B cell (primary cell): ENCODE data around the gene AFF3. TPM values are rescaled to one million over a fixed set of nuclear protein-coding genes. Genes with fewer than 3 reads are reported as not detected.

Source experiments
- ATAC-seq: fragments of 200-7000 bp; cut with Tn5 transposase; one replicate; pipeline ENCODE4 v1.10.0; 2021; ENCODE audit warnings: low read depth, mild to moderate bottlenecking, moderate number of reproducible peaks, moderate library complexity
- CTCF ChIA-PET: fragments of 350-600 bp; sonication (Branson Sonifier 250); formaldehyde crosslinking; loops from one replicate; lab custom pipeline; 2021; ENCODE audit warnings: antibody characterized with exemption, inconsistent platforms; lab: Charles Lee
- POLR2A ChIA-PET: fragments of 350-600 bp; sonication (Branson Sonifier 250); formaldehyde crosslinking; loops from one replicate; lab custom pipeline; 2021; ENCODE audit warnings: antibody characterized with exemption; lab: Charles Lee
- DNase-seq: peaks from one replicate; pipeline ENCODE4 v3.0.0; 2013
- H2AFZ ChIP-seq: 2 replicates; pipeline ENCODE4 v1.6.1; 2012; ENCODE audit warnings: mild to moderate bottlenecking, low read depth, low read length; ENCODE audit not compliant: insufficient read depth, poor library complexity, severe bottlenecking
- H3K27ac ChIP-seq, 2 donors: 1 replicate in 1 of 2; 2 replicates in 1 of 2; pipeline ENCODE4 v1.5.1; 2012 to 2013; ENCODE audit warnings: low read length in 2 of 2, mild to moderate bottlenecking in 2 of 2, moderate library complexity in 1 of 2
- H3K27me3 ChIP-seq, 4 experiments: fragments of 200-600 bp in 1 of 4; sonication (generic) in 1 of 4; replicated peaks in 1 of 4; 1 replicate in 2 of 4; 2 replicates in 2 of 4; pipeline versions ENCODE4 v1.6.1 to v1.7.0; 2013 to 2016; ENCODE audit warnings: low read length in 3 of 4, mild to moderate bottlenecking in 2 of 4, mixed read lengths in 1 of 4, moderate library complexity in 1 of 4; ENCODE audit not compliant: insufficient read depth in 4 of 4, control insufficient read depth in 3 of 4; ENCODE audit errors: control extremely low read depth in 1 of 4
- H3K36me3 ChIP-seq, 2 experiments: replicated peaks in 1 of 2; 1 replicate in 1 of 2; 2 replicates in 1 of 2; pipeline versions ENCODE4 v1.6.1 to v1.7.1; 2013; ENCODE audit warnings: low read length in 1 of 2; ENCODE audit not compliant: insufficient read depth in 2 of 2, control insufficient read depth in 1 of 2; ENCODE audit errors: control extremely low read depth in 1 of 2, extremely low read depth in 1 of 2
- H3K4me1 ChIP-seq, 2 donors: fragments of 200-600 bp in 1 of 2; sonication (generic) in 1 of 2; 1 replicate in 1 of 2; 2 replicates in 1 of 2; pipeline versions ENCODE4 v1.5.1 to v1.6.1; 2013 to 2017; ENCODE audit warnings: low read length in 2 of 2; ENCODE audit not compliant: control insufficient read depth in 2 of 2, insufficient read depth in 2 of 2
- H3K4me2 ChIP-seq: replicated peaks from 2 replicates; pipeline ENCODE3; 2012; ENCODE audit warnings: mild to moderate bottlenecking, low read depth, low read length; ENCODE audit not compliant: poor library complexity, severe bottlenecking
- H3K4me3 ChIP-seq, 5 experiments: fragments of 200-600 bp in 1 of 5; sonication (generic) in 1 of 5; 1 replicate in 3 of 5; 2 replicates in 2 of 5; pipeline versions ENCODE4 v1.5.1 to v1.7.0; 2011 to 2016; ENCODE audit warnings: low read length in 4 of 5, mild to moderate bottlenecking in 4 of 5, low read depth in 2 of 5, control low read depth in 1 of 5, moderate library complexity in 1 of 5; ENCODE audit not compliant: insufficient read depth in 1 of 5; ENCODE audit errors: control extremely low read depth in 1 of 5, extremely low read depth in 1 of 5
- H3K79me2 ChIP-seq: fragments of 200-600 bp; sonication (generic); one replicate; pipeline ENCODE4 v1.6.0; 2016; ENCODE audit warnings: low read length; ENCODE audit not compliant: control insufficient read depth, insufficient read depth
- H3K9ac ChIP-seq: fragments of 200-600 bp; sonication (generic); 2 replicates; pipeline ENCODE4 v1.6.1; 2017; ENCODE audit warnings: mild to moderate bottlenecking, low read length, moderate library complexity
- H3K9me3 ChIP-seq, 3 donors: one replicate each; pipeline versions ENCODE4 v1.6.1 to v1.7.1; 2013; ENCODE audit warnings: low read length in 2 of 3; ENCODE audit not compliant: control insufficient read depth in 2 of 3, insufficient read depth in 1 of 3; ENCODE audit errors: control extremely low read depth in 1 of 3
- H4K20me1 ChIP-seq: 2 replicates; pipeline ENCODE4 v1.6.0; 2012; ENCODE audit warnings: mild to moderate bottlenecking, low read length; ENCODE audit not compliant: insufficient read depth, control insufficient read depth, poor library complexity, severe bottlenecking
- H3K27ac Mint-ChIP-seq: one replicate; pipeline ENCODE4 v1.8.0; 2021; ENCODE audit warnings: mixed read lengths
- H3K27me3 Mint-ChIP-seq: one replicate; pipeline ENCODE4 v1.8.0; 2021; ENCODE audit warnings: mixed read lengths
- H3K4me1 Mint-ChIP-seq: one replicate; pipeline ENCODE4 v1.8.0; 2021; ENCODE audit warnings: mixed read lengths
- H3K4me3 Mint-ChIP-seq: one replicate; pipeline ENCODE4 v1.8.0; 2021; ENCODE audit warnings: mixed read lengths
- H3K9me3 Mint-ChIP-seq: one replicate; pipeline ENCODE4 v1.8.0; 2022; ENCODE audit warnings: mixed read lengths; ENCODE audit not compliant: insufficient read depth
- CTCF ChIP-seq: fragments of 200-600 bp; IDR thresholded peaks from one replicate; pipeline ENCODE4 v1.8.0; 2022; ENCODE audit warnings: antibody characterized with exemption, mild to moderate bottlenecking
- EZH2 ChIP-seq: IDR thresholded peaks from 2 replicates; pipeline ENCODE4 v1.6.1; 2012; ENCODE audit warnings: borderline replicate concordance, low read depth, mild to moderate bottlenecking, moderate library complexity, low read length; ENCODE audit not compliant: insufficient read depth, poor library complexity, severe bottlenecking
- WGBS: methylation state at CpG from one replicate; pipeline ENCODE4 v1.1.5; 2013; ENCODE audit warnings: missing lambda C conversion rate; ENCODE audit not compliant: insufficient coverage; 5-methylcytosine and 5-hydroxymethylcytosine counted together
- intact Hi-C: fragments of 100-400 bp; cut with micrococcal nuclease; formaldehyde crosslinking; loops from one replicate; pipeline ENCODE4 v1.10.0; 2022
- polyA plus RNA-seq: library from polyadenylated mRNA; depleted of rRNA; stranded (reverse); fragments of >200 nt; gene quantifications from 2 replicates; pipeline ENCODE4 v1.2.3, GENCODE V29; 2012
- total RNA-seq, 2 donors: library from RNA; stranded (reverse); fragments of 120-200 nt in 1 of 2; gene quantifications; 1 replicate in 1 of 2; 2 replicates in 1 of 2; pipeline versions ENCODE4 v1.2.3 to v1.2.4, GENCODE V29; 2013 to 2022

Gene AFF3
- total and polyA plus RNA-seq, 2 donors (not counting 1 experiment from before 2014, with no cell fraction given), result 117 to 830 TPM

- Histone ChIP-seq H3K4me1 (no peaks in the 10 kb centered on the region), H2AFZ (no peak overlapping the region), H4K20me1 (peaks cover 47% of the 10 kb centered on the region), H3K79me2 (peaks cover 23% of the 10 kb centered on the region), H3K36me3 (peaks cover 0 to 41% of the 10 kb centered on the region in 2 experiments), H3K27ac (no peak overlapping the region), H3K9me3 (no peaks in the 10 kb centered on the region), H3K4me3 (no peak overlapping the region), H3K4me2 (no peak overlapping the region), H3K9ac (no peak overlapping the region), H3K27me3 (no peaks in the 10 kb centered on the region)
- Mint-ChIP-seq H3K27ac (peak overlapping the region; percentile 4), H3K4me3 (no peak overlapping the region), H3K4me1 (peaks cover 2% of the 10 kb centered on the region), H3K27me3 (no peaks in the 10 kb centered on the region), H3K9me3 (no peaks in the 10 kb centered on the region)
- no peak for ATAC-seq
- DNase-seq, result no peak
- CTCF ChIA-PET, result no interaction called here
- 100% methylated on average over 4 of the region's 4 CpGs for WGBS
- intact Hi-C loops, result no loop called here
- no peak for TF ChIP-seq EZH2
- no peak for TF ChIP-seq CTCF
- POLR2A ChIA-PET, result no interaction called here
Measured at GRCh38 chr2:99754210-99754609, 388.2 kb downstream of the AFF3 start.

- no peak for ATAC-seq
- Histone ChIP-seq H3K36me3 (peaks cover 0 to 43% of the 10 kb centered on the region in 2 experiments), H3K79me2 (peaks cover 19% of the 10 kb centered on the region), H3K4me1 (no peaks in the 10 kb centered on the region), H3K4me2 (no peak overlapping the region), H3K9ac (no peak overlapping the region), H2AFZ (no peak overlapping the region), H3K9me3 (no peaks in the 10 kb centered on the region), H3K27me3 (no peaks in the 10 kb centered on the region), H4K20me1 (peaks cover 49% of the 10 kb centered on the region), H3K4me3 (no peak overlapping the region), H3K27ac (no peak overlapping the region)
- Mint-ChIP-seq H3K9me3 (no peaks in the 10 kb centered on the region), H3K4me1 (peaks cover 2% of the 10 kb centered on the region), H3K4me3 (no peak overlapping the region), H3K27me3 (no peaks in the 10 kb centered on the region), H3K27ac (no peak overlapping the region)
- no peak for TF ChIP-seq CTCF
- no peak for TF ChIP-seq EZH2
- intact Hi-C loops, result no loop called here
- ChIA-PET POLR2A (no interaction called here), CTCF (no interaction called here)
- no peak for DNase-seq
- 90% methylated on average over 3 of the region's 8 CpGs for WGBS
Measured at GRCh38 chr2:99753505-99753904, 388.9 kb downstream of the AFF3 start.
